Colon (tissue), 2 donors: ENCODE measurements around the gene UQCC2.

ENCODE experiments used
- FAIRE-seq: peaks from 2 replicates; lab custom pipeline; 2012; peaks lifted over from hg19 to GRCh38; lab: Jason Lieb, UNC
- donor health status: control.
- donor health status: control.

Gene UQCC2

DNA sequence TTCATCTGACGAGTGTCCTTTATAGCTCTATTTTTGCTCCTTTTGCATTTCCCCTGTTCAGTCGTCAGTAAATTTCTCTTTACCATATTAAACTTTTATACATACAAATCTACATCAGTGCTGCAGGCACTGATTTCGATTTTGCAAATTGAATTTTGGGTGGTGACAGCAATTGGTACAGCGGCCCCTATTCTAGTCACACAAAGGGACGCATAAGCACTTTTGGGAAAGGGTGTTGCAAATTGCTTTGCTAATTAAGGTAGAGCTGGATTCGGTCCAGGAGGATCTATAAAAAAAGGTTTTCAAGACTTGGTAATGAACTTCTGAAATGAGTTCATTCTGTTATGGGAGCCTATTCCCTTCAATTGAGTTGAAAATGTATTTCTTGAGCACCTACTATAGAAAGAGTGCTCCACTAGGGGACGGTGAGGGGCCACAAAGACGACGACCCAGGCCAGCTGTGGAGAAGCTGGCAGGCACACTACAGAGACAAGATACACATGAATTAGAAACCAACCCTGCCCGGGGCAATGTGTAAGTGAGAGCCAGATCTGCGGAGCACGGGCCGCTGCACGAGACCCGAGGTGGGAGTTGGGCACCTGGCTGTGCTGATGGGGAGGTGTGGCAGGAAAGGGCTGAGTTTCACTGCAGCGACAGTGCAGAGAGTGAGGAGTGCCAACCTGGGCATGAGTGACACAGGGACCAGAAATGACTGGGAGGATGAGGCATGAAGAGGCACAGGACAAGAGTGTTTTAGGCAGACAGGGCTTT is 5.4 kb downstream of the UQCC2 start:
- no peak for FAIRE-seq

DNA sequence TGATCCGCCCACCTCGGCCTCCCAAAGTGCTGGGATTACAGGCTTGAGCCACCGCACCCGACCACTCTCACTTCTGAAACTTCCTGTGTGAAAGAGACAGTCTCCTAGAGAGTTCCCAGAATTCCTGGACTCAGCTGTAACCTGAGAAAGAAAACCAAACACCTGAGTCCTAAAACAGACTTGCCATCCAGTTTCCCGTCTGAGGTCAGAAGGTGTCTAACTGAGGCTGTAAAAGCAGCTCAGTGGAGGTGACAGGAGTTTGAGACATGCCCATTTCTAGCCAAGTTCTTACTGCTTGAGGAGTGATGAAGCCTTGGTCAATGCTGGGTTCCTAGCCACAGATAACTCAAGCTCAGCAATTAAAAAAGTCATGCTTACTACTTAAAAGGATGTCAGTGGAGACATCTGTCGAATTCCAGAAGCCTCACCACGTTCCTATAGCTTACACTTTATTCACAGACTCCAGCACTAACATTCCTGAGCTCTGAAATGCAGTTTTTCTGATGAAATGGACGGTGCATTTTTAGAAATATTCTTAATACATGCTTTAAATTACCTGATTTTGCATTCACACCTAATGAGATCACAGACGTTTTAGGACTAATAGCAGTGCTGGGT is 6.1 kb downstream of the UQCC2 start:
- FAIRE-seq: no peak

DNA sequence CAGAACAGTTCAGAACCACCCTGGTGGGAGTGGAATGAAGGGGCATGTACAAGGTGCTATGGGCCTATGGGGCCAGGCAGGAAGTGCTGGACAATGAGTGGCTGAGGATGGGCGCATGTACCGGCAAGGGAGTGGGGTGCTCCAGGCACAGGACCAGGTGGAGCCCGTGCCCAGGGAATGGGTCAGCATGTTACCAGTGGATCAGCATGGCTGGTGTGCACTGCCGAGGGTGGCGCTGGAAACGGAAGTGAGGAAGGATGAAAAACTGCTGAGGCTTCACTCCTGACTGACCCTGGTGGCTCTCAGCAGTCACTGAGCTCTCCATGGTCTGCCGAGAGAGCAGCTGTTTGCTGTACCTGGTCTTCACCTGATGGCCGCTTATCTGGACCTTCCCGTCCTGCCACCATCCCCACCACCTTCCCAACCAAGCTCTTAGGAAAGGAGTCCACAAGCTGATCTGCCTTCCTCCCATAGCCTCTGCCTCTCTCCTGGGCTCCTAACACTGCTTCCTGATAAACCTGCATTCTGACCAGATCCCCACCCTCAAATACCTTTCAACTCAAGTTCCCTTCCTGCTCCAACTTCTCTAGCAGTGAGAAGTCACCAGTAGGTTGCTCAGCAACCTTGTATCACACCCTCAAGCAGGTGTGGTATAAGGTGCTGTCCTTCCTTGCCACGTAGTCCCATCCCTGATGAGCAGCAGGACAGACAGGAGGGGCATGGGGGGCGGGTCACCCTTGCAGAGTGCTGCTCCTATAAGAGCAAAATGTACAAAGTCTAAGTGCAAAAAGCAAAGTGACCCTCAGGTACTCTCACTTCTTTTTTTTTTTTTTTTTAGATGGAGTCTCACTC is 7.1 kb downstream of the UQCC2 start:
- FAIRE-seq: no peak

DNA sequence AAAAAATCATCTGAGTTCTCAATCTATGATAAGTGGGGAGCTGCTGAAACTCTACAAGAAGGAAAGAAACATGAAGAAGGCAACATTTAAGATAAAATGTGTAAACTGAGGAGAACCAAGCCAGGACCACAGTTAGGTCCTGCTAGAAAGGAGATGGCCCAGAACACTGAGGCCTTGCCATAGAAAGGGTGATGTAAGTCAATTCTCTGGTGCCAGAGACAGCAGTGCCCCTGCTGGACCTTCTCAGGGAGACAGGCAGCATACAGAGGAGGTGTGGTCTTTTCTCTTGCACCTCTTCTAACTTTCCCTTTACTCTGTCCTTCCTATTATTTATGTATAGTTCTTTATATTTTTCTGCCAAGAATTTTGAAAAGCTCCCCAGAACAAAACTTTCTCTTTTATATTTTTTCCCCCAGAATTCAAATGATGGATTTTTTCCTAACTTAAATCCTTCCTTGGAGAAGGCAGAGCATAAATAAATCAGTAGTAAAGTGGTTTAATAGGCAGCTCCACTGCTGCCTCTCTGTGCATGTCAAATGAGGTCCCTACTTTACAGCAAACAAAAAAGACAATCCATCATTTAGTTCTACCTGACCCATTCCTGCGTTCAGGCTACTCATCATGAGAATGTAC is 9.0 kb downstream of the UQCC2 start:
- no peak for FAIRE-seq

DNA sequence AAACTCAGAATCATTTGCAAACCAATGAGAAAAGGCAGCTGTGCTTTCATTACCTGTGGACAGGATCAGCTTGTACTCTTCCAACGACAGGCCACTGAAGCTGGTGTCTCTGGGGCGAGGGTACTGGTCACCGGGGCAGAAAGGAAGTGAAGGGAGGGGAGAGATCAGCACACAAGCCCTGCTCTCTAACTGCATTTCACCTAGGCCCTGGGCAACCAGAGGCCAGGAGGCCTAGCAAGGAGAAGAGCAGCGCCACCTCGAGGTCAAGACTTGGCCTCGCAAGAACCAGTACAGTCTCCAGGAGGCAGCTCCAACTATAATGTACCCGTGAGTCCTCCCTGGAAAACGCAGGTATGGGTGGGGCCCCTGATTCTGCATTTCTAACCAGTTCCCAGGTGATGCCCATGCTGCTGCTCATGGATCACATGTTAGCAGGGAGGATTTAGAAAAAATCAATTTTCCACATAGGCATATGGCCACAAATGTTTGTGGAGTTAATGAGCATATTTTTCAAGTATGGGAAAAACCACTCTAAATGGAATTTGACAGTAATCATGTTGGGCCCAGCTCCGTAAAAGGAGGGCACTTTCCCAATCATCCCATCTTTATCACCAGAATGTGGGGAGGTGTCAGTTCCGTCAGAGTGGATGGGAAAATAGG is 11.0 kb downstream of the UQCC2 start:
- no peak for FAIRE-seq

DNA sequence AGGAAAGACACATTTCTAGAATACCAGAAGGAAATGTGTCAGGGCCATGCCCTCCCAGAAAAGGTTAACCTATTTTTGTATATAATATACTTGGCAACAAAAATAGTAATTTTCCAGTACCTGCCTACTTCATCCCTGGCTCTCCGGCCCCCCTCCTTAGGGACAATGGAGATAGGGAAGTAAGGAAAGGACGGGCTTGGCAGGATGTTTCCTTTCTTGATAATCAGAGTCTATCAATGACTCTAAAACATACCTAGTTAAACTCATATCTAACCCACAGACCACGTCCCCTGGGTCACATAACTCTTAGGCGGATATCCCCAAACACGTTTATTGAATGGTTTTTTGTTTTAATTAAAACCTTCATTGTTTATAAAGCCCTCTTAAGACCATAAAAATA is 11.8 kb downstream of the UQCC2 start:
- FAIRE-seq: no peak

DNA sequence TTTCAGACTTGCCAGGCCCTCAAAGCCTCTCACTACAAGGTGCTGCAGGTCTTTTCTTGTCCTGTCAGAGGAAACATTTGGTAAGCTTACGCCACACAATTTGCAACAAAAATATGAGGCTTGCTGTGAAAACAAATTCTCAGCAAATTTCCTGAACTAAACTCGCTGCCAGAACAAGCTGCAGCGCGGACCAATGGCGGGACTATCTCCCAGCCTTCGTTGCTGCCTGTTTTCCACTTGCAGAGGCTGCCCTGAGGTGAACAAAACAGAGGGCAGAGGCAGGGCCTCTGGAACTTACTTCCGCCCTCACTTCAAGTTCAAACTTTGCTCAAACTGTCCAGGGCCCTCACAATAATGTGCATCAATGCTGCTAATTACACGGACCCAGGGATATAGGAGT is 12.4 kb downstream of the UQCC2 start:
- no peak for FAIRE-seq

DNA sequence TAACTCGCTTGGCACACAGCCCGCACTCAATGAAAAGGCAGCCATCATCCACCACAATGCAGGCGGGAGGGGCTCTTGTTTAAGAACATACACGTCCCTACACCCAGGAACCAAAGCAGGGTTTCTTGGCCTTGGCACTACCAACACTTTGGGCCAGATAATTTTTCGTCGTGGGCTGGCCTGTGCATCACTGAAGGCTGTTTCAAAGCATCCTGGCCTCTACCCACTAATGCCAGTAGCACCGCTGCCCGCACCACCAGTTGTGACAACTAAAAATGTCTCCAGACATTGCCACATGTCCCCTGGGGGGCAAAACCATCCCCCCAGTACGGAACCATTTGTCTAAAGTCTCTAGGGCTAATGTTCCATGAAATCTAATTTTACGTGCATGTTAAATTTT is 13.0 kb downstream of the UQCC2 start:
- no peak for FAIRE-seq

DNA sequence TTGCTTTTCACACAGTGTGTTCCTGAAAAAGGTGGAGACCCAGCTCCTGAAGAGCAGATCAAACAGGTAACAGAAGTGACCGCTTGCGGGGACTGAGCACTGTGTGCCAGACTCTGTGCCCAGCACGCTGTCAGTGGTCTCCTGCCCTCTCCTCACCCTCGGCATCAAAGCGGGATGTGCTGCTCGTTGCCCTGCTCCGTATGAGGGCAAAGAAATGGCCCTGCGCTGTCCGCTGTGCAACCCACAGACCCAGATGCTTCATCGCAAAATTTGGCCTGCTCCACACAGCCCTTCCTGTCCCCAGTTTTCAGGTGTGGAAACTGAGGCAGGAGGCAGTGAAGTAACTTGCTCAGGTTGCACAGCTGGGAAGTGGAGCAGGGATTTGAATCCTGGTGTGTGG is 13.7 kb downstream of the UQCC2 start:
- FAIRE-seq: no peak

DNA sequence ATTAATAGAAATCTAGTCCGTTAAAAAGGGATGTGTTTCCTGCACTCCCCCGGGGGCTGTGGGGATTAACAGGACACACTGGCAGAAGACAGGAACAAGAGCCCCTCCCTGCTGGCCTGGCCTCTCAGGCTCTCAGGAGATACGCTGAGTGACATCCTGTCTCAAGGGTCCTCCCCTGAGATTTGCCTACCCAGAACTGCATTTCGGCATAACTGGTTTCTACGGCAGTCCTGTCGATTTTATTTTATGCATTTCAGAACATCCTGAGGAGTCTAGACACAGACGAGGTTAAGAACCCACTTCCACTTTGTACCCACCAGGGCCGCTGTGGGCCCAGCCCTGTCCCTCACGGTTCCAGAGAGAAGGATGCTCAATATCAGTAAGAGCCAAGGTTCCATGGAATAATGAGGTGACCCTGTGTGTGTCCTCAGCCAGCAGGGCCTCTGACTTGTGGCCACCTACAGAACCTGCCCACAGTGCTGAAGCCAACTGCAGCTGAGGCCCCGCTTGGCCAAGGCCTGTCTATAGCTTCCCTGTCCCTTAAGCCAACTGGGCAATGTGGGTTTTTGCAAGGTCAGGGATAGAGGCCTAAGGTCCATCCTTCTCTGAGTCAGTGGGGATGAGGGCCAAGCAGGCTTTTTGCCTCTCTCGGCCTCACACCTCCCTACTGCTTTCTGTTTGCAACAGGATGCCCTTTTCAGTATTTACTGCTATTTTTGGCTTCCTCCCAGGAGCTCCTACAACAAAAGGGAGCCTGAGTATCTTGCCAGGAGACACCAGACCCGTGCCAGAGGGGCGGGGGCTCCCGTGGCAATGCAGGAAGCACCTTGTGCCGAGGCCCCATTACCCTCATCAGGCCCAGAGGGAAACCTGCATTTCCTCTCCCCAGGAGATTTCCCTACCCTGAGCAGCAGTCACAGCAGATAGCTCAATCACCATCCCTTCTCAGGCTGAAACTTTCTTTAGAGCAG is 14.7 kb downstream of the UQCC2 start:
- no peak for FAIRE-seq

DNA sequence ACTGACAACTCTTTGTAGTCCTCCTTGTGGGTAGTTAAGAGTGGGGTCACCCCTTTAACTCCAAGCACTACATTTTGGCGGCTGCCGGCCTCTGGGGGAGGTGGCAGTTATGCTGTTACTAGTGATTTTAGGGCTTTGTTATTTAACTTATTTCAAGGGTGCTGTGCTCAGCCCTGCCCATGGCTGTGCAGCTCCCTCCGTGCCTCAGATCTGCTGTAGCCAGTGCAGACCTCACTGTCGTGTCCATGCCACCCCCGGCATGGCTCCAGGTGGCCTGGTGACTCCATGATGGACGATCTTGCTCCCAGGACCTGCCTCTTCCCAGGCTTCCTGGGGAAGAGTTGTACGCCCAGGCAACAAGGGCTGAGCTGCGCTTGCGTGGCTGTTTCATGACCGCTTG is 15.4 kb downstream of the UQCC2 start:
- no peak for FAIRE-seq

DNA sequence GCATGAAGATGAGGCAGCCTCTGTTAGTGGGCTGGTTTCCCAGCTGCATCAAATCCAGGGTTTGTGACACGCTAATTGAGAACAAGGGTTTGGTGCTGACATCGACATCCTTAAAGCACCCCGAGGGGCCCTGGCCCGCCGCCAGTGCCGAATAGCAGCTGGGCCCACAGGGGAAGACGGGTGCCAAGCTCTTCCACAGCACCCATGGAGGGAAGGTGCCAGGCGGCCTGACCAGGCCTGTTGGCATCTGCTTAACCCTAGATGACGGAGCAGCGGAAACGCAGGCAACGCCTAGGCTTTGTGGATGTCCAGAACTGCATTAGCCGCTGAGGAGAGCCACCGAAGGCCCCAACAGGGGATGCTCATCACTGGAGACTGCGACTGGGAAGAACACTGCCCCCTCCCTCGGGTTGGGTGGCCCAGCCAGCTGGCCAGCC is 16.0 kb downstream of the UQCC2 start:
- FAIRE-seq: no peak

DNA sequence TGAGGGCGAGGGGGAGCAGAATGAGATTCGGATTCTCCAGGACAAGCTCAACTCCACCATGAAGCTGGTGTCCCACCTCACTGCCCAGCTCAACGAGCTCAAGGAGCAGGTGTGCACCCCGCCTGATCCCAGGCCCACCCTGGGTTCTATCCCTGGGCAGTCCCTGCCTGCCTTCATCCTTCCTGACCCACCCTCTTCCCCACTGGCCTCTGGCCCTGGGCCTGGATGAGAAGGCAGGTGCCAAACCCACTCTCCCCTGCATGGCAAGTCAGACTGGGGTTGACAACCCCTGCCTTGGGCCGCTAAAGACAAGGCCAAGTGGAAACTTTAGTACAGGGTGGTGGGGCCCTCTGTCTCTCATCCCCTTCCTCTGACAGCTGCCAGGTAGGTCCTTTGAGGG is 16.5 kb downstream of the UQCC2 start:
- FAIRE-seq: no peak

DNA sequence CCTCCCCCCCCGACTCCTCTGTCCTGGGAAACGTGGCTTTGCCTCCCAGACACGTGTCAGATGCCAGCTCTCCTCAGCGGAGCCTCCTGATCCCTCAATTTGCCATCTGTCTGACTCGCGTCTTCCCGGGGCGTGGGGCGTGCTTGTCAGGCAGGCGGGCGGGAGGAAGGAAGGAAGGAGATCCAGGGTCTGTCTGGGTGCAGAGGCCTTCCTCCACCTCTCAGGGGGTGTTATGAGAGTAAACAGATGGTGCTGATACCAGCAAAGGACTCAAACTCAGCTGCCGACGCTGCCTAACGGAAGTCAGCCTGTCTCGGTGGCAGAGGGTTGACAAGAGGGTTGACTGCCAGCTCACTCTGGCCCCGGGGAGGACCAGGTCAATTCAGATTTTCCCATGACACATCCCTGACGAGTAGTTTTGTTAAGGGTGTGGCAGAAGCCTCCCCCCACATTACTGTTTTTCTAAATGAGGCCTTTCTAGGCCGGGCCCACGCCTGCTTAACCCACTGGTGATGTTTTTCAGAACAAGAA is 17.0 kb downstream of the UQCC2 start:
- no peak for FAIRE-seq

DNA sequence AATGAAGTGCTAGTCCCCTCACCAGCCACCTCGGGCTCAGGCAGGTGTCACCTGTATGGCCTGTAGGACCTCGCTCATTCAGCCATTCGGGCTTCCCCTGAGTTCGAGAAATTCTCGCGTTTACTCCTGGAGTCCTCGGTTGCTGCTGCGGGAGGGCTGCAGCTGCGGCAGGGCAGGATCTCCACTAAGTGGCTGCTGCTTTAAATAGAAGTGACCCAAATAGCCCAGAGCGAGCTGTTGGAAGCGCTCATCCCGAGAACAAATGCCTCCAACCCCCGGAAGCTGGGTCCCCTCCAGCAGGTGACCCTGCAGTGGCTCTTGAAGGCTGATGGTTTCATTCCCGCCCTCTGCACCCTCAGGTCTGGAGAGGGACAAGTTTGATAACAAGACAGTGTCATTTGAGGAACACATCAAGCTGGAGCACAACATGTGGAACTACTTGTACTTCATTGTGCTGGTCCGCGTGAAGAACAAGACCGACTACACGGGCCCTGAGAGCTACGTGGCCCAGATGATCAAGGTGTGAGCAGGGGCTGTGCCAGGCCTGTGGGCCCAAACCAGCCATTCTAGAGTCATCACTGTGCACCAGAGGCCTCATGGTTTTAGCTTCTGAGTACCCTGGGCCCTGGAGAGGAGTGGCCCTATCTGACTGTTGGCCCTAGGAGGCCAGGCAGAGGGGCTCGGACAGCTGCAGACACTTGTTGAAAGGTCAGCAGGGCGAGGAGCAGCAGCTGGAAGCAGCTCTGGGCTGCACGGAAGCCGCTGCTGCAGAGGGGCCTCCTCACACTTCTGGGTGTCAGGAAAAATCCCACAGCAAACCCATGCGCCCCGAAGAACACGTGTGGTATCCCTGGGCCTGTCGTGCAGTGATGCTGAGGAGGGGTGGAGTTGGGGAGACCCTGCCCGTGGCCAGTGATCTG is 18.1 kb downstream of the UQCC2 start:
- no peak for FAIRE-seq

DNA sequence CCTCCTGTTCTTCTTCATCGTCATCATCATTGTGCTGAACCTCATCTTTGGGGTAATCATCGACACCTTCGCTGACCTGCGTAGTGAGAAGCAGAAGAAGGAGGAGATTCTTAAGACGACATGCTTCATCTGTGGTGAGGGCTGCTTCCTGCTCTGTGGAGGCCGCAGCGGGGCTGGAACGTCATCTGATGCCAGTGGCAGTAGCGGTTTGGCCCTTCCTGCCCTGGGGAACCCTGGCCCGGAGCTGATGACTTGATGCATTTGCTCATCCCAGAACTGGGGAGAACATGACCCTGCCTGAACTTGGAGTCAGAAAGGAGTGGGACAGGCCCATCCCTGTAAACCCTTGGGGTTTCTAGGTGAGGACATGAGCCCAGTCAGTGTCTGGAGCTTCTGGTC is 18.7 kb downstream of the UQCC2 start:
- FAIRE-seq: no peak

DNA sequence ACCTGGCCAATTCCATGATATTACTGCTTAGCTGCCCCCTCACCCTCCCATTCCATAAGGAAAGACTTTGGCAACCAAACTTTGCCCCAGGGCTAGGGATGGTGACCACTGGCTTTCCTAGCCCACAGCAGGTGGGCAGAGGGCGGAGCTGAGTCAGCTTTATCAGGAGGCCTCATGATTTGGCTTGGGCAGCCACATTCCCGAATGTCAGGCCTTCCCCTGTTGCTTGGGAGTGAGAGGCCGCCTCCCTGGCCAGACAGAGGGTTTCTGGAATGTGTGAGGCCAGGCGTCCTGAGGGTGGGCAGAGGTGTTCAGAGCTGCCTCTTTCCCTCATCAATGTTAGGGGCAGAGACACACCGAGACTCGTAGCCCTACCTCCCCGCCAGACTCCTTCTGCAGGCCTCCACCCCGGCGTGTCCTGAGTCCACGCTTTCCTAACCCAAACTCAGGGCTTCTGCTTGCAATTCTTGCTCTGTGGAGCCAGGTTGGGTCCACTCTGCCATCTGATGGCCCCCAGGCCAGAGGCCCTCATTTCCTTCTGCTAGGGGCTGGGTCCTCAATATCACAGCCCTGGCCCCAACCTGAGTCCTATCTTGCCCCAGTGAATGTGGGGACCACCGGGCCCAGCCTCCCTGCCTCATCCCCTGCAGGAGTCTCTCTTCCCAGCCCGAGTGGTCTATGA is 19.3 kb downstream of the UQCC2 start:
- no peak for FAIRE-seq

DNA sequence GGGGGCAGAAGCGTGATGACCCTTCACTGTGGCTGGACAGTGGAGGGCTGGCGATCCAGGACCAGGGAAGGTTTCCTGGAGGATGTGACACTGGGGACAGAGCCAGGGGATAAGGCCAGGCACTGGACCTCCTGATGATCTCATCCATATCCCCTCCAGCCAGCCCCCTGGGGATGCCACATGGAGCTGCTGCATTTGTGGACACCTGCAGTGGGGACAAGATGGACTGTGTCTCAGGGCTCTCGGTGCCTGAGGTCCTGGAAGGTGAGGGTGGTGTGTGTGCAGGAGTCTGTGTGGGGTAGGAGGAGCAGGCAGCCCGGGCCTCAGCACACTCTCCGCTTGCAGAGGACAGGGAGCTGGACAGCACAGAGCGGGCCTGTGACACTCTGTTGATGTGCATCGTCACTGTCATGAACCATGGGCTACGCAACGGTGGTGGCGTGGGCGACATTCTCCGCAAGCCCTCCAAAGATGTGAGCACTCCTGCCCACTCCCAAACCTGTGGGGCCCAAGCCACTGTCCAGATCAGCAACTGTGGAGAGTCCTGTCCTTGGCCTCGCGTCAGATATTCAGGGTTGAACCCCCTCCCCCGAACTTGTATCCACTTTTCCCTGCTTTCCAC is 19.9 kb downstream of the UQCC2 start:
- no peak for FAIRE-seq
